GM18498 (cell line): ENCODE measurements around the gene NDP.
"Not testable (repeated sequence)": the region's sequence is repeated elsewhere in the genome, so short reads cannot be mapped to it uniquely, and the experiment has no call there.

Source experiments
- ATAC-seq: cut with Tn5 transposase; IDR thresholded peaks from one replicate; pipeline ENCODE4 v1.9.1; 2021; ENCODE audit warnings: mild to moderate bottlenecking, moderate library complexity; ENCODE audit not compliant: unreplicated experiment

The NDP gene

GRCh38 chrX:43971966-43972961 is 926 bp downstream of the NDP start:
- no peak for ATAC-seq

DNA sequence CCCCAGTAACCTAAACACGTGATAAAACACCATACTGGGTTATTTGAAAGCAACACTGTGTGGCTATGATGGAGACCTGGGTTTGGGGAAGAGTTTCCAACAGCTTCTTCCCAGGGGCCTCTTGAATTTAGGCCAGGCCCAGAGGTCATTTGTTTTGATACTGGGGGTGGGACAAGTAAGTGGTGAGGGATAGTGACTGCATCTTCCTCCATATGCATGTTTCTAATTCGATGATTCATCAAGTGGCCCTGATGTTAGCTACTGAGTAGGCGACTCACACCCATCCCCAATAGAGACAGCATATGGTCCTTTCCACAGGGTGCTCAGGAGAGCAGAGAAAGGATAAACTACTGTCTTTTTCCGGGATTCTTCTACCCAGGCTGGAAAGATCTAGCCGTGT is 2.7 kb downstream of the NDP start:
- ATAC-seq, result no peak

DNA sequence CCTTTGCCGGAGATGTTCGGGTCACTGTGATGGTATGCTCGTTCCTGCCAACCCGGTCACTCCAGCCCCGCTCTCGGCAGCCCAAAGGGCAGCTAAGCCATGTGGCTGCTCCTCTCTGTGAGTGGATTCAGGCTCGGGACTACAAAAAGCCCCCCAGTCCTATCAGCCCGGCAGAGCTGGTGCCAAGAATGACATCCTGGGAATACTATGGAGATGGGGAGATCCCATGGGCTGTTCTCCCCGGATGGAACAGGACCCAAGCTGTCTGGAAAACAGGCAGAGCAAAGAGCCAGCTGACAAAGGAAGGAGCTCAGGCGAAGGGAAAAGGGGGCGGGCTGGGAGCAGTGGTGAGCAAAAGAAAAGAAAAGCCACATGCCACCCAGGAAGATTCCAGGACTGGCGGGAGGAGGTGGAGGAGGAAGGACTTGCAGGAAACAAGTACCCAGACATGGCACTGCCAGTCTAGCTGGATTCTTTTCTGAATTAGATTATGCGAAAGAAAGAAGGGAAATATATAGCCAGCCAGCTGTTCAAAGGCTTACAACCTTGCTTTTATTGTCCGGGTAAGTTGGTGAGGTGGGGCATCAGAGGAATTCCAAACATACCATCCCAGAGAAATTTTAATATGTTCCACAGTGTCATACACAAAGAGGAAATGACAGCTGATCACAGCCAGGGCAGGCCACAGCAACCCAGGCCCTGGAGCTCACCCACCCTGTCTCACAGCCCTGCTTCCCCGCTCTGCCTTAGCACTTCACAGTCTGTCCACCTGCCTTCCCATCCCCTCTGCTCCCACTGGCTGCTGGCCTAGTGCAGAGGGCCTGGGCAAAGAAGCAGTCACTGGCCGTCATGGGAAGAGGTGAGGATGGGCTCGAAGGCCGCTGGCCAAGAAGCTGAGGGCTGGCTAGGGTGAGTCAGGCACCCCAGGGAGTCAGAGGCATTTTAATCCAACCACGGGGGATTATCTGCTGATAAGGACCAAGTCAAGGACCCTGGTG is 3.4 kb downstream of the NDP start:
- ATAC-seq, result no peak

- ATAC-seq, result no peak
Measured at GRCh38 chrX:43968359-43968781, 4.8 kb downstream of the NDP start.

DNA sequence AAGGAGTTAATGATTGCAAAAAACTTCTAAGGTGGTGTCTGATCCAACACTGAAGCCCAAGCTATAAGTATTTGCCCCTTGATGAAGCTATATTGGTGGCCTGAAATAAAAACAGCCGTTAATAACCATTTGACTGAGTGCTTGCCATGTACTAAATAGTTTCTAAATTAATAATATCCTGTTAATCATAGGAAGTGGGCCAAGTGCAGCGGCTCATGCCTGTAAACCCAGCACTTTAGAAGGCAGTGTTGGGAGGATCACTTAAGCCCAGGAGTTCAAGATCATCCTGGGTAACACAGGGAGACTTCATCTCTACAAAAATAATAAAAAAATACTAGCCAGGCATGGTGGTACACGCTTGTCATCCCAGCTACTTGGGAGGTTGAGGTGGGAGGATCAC is 8.3 kb downstream of the NDP start:
- no peak for ATAC-seq

- ATAC-seq, result no peak
Measured at GRCh38 chrX:43963726-43964125, 9.5 kb downstream of the NDP start.

- ATAC-seq, result no peak
Measured at GRCh38 chrX:43962636-43963035, 10.6 kb downstream of the NDP start.

- ATAC-seq, result no peak
Measured at GRCh38 chrX:43961699-43962098, 11.5 kb downstream of the NDP start.

DNA sequence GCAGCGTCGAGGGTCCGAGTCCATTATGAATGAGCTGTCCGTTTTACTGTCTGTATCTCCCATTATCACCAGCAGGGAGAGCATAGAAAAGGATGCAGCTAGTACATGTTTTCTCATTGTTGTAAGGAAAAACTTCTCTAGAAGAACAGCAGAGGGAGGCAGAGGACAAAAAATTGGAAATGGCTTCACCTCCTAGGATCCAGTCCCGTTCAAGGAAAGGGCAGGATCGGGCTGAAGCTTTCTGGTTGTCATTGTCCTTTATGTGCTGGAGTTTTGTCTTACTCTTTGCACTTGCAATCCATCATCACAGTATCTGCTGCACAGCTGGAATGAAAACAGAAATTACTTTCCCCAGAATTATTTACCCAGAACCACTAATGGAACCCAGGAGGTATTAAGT is 14.7 kb downstream of the NDP start:
- ATAC-seq, result peak; percentile 74

GRCh38 chrX:43956034-43956433 is 17.2 kb downstream of the NDP start:
- ATAC-seq, result no peak

DNA sequence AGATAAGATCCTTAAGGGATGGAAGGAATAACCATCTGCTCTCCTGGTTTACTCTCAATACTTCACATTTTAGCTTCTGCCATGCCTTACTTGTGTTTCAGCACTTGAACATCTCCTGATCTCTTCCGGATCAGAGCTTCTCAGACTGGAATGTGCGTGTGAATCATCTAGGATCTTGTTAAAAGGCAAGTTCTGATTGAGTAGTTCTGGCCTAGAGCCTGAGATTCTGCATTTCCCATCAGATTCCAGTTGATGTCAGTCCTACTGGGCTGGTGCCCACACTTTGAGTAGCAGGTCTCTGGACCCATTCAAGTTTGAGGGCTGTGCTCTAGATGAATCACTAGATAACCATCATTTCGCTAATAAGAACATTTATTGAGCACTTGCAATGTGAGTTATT is 20.0 kb downstream of the NDP start:
- ATAC-seq, result no peak

GRCh38 chrX:43949669-43950068 is 23.5 kb downstream of the NDP start:
- no peak for ATAC-seq

DNA sequence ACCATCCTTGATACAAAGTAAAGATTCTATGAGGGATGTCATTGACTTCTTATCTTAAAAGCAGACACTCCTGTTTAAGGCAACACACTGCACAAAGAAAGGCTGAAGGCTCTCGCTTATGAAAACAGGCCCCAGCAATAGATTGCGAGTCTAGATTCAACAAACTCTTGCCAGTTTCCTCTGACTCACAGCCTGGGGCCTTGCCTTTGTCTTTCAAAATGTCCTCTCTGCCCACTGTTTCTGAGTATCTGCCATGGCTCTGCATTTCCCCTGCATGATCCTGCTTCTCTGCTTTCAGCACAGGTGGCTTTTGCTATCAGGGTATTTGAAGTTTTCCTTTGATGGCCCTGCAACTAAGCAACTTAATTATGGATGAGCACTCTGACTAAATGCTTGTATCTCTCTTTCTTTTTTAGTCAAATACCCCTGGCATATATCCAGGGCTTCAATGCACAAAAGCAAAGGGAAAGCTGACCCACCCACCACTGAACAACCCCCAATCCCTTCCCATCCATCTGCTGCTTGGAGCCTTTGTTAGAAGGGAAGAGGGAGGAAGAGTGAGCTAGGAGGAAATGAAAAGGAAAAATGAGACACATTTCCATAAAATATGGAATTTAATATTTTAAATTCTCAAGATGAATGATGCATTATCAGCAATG is 32.2 kb downstream of the NDP start:
- no peak for ATAC-seq

DNA sequence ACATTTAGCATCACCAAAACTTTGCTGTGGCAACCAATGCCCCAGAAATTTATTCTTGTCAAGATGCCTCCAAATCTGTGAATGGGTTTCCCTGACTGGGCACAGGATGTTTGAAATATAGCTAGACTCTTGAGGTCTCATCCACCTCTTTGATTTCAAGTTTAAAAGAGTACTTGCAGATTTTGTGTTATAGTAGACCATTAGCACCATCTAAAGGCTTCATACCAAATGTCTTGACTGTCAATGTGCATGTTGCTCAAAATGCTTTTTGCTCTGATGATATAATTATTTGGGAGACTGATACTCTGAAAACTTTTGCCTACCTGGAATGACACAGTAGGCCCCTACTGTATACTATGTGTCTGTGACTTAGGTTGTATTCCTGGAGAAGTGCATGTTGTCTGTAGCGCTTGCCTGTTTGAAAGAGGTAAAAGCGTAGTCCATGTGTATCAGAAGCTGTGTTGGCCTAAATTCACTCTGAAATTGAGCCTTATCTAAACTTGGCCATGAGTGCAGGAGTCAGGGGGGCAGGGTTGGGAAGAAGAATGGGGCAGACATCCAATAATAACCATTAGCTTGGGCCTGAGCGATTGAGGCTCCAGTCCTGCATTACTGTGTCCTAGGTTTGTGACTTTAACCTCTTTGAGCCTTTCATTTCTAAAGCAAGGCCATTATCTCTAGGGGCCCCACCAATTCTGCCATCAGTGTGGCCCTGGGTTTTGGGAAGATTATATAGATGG is 33.8 kb downstream of the NDP start:
- no peak for ATAC-seq

- ATAC-seq, result not testable (repeated sequence)
Measured at GRCh38 chrX:43922032-43922431, 51.2 kb downstream of the NDP start.

- ATAC-seq, result not testable (repeated sequence)
Measured at GRCh38 chrX:43910772-43911171, 62.4 kb downstream of the NDP start.

- ATAC-seq, result no peak
Measured at GRCh38 chrX:43910012-43910411, 63.2 kb downstream of the NDP start.

DNA sequence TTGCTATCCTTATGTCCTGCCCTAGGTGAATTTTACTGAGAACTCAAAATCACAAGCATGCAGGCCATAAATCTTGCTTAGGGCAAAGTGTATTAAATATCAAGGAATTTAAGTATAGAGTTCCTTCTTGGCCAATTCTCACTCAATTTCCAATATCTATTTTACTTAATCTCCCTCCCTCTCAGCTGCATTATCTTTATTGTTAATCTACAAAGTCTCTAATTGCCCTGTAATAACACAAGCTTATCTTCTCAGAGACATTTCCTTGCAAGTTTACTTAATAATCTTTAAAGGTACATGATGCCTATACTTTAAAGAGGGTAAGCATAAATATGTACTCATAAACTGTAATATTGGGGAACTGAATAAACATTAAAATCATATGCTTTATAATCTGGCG is 64.0 kb downstream of the NDP start:
- no peak for ATAC-seq

DNA sequence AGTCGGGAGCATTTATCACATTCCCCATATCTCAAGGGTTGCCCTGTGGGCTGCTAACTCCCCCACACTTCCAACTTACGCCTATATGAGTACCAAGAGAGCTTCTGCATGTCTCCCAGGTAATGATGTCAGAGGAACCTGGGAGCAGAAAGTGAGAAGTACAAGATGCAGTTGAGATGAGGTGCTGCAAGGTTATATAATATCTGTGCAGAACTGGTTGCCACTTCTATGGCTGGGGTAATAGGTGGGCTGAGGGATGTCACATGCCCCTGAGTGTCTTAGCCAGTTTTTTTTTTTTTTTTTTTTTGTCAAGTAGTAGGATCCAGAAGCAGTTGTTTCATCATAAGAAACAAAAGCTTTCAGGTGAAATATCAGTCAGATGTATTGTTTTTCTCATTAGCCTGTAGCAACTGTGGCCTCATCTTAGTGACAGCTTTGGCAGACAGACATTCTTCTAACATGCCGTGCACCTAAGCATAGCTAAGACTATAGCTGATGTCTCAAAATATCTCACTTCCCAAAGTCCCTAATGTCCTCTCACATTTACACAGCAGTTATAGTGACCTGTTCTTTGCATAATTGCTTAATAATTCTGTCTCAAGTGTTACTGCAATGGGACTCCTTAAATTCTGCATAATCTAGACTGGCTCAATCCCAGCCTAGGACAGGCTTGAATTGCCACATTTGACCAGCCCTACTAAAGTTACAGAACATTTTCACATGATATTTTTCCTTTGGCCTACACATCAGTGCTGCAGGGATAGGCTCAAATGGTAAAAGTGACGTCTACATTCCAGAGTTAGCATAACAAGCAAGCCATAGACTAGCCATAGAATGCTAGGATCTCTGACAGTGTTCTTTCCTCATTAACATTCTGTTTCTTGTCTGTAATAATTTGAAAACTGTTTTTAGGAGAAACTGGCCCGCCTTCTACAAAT is 73.0 kb downstream of the NDP start:
- ATAC-seq, result no peak
